Measurements from ENCODE around the gene ZNF784.

- TF ChIP-seq CTCF (conservative IDR thresholded peaks at IDR 0.05; ENCODE audit: low read depth, low read length) (no peak), RAD21 (IDR thresholded peaks at IDR 0.05; ENCODE audit: low read length) (no peak), NFE2L2 (IDR thresholded peaks at IDR 0.05; ENCODE audit: low read depth, low read length) (no peak), FOS (IDR thresholded peaks at IDR 0.05; ENCODE audit: low read depth, low read length) (no peak), BHLHE40 (IDR thresholded peaks at IDR 0.05; ENCODE audit: low read depth, low read length) (no peak), RFX5 (IDR thresholded peaks at IDR 0.05; ENCODE audit: low read depth, low read length) (no peak), POLR2A (IDR thresholded peaks at IDR 0.05; ENCODE audit: low read depth, low read length) (no peak), CHD1 (IDR thresholded peaks at IDR 0.05; ENCODE audit: low read depth, low read length) (no peak), ELK1 (IDR thresholded peaks at IDR 0.05; ENCODE audit: borderline replicate concordance, low read depth, low read length) (no peak), MAFK (IDR thresholded peaks at IDR 0.05; ENCODE audit: low read depth, low read length) (no peak)
- TF ChIP-seq, protein P1, sequence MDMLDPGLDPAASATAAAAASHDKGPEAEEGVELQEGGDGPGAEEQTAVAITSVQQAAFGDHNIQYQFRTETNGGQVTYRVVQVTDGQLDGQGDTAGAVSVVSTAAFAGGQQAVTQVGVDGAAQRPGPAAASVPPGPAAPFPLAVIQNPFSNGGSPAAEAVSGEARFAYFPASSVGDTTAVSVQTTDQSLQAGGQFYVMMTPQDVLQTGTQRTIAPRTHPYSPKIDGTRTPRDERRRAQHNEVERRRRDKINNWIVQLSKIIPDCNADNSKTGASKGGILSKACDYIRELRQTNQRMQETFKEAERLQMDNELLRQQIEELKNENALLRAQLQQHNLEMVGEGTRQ (IDR thresholded peaks at IDR 0.05; ENCODE audit: low read depth, low read length) = no peak
These were observed 33.7 kb downstream of the ZNF784 start for GRCh38 chr19:55590617-55591016.

All from IMR-90 (cell line).